ACC112 (cell line): ENCODE results near the gene DPP6.

Experiments
- H2AFZ ChIP-seq: fragments of 200-600 bp; sonication (generic); one replicate; pipeline ENCODE4 v1.6.0; 2017; ENCODE audit warnings: antibody characterized with exemption, low read length; ENCODE audit not compliant: unreplicated experiment
- H3K27ac ChIP-seq: fragments of 200-600 bp; sonication (generic); 2 replicates; pipeline ENCODE4 v1.5.1; 2014; ENCODE audit warnings: low read depth, mild to moderate bottlenecking, antibody characterized with exemption, low read length, moderate library complexity
- H3K27me3 ChIP-seq: fragments of 200-600 bp; sonication (generic); 2 replicates; pipeline ENCODE4 v1.6.1; 2014; ENCODE audit warnings: mild to moderate bottlenecking, antibody characterized with exemption, low read length, moderate library complexity, mixed read lengths; ENCODE audit not compliant: insufficient read depth
- H3K36me3 ChIP-seq: fragments of 200-600 bp; sonication (generic); 2 replicates; pipeline ENCODE4 v1.6.1; 2016; ENCODE audit warnings: mild to moderate bottlenecking, antibody characterized with exemption, low read length, moderate library complexity, mixed read lengths; ENCODE audit not compliant: insufficient read depth
- H3K4me1 ChIP-seq: fragments of 200-600 bp; sonication (generic); one replicate; pipeline ENCODE4 v1.6.1; 2016; ENCODE audit warnings: low read length, mixed read lengths; ENCODE audit not compliant: insufficient read depth, unreplicated experiment, control insufficient read depth
- H3K4me3 ChIP-seq: fragments of 200-600 bp; sonication (generic); 2 replicates; pipeline ENCODE4 v1.5.1; 2014; ENCODE audit warnings: mild to moderate bottlenecking, low read depth, low read length
- H3K79me2 ChIP-seq: fragments of 200-600 bp; sonication (generic); one replicate; pipeline ENCODE4 v1.6.0; 2016; ENCODE audit warnings: low read length; ENCODE audit not compliant: control insufficient read depth, unreplicated experiment, insufficient read depth

DPP6 gene

DNA sequence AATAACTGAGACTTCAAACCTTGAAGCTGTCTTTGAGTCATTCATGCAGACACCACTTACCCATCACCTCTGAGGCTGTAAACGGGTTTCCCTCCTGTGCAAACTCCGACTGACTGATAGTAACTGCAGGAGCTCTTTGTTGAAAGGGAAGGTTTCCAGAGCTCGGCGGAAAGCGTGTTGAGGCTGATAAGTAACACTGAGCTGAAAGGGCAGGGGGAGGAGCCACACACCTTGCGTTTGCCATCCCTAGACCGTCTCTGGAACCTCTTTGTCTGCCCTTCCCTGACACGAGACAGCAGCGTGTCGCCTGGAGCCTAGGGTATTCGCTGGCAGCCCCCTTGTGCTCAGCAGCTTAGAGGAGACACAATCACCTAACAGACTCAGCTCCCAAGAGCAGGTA is 816.7 kb downstream of the DPP6 start:
- H3K79me2 ChIP-seq = no peaks in the 10 kb centered on the region
- no peaks in the 10 kb centered on the region for H3K36me3 ChIP-seq
- no peaks in the 10 kb centered on the region for H3K27me3 ChIP-seq
- no peak overlapping the region for H2AFZ ChIP-seq
- no peak overlapping the region for H3K27ac ChIP-seq
- no peak overlapping the region for H3K4me3 ChIP-seq
- no peaks in the 10 kb centered on the region for H3K4me1 ChIP-seq

GRCh38 chr7:154869436-154869835 is 817.2 kb downstream of the DPP6 start:
- no peaks in the 10 kb centered on the region for H3K36me3 ChIP-seq
- no peaks in the 10 kb centered on the region for H3K4me1 ChIP-seq
- H3K27ac ChIP-seq = no peak overlapping the region
- H3K4me3 ChIP-seq = no peak overlapping the region
- no peak overlapping the region for H2AFZ ChIP-seq
- no peaks in the 10 kb centered on the region for H3K79me2 ChIP-seq
- no peaks in the 10 kb centered on the region for H3K27me3 ChIP-seq

DNA sequence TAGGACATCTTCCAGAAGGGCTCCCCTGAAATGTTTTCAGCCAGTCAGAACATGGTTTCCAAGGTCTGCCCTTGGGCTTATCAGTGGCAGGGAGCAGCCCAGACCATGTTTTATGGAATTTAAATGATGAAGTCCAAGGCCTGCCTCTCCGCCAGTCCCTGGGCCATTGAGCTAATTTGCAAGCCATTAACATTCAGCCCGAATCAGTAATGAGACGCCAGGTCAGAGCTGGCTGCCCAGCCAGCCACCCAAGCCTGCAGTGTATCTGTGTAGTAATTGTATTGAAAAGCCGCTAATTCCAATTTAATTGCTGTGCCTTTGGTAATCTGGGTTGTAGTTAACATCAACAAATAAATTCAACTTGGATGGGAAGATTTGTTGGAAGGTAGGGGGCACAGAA is 819.3 kb downstream of the DPP6 start:
- Histone ChIP-seq H3K36me3 (no peaks in the 10 kb centered on the region), H2AFZ (no peak overlapping the region), H3K4me1 (no peaks in the 10 kb centered on the region), H3K27ac (no peak overlapping the region), H3K4me3 (no peak overlapping the region), H3K79me2 (no peaks in the 10 kb centered on the region), H3K27me3 (no peaks in the 10 kb centered on the region)

DNA sequence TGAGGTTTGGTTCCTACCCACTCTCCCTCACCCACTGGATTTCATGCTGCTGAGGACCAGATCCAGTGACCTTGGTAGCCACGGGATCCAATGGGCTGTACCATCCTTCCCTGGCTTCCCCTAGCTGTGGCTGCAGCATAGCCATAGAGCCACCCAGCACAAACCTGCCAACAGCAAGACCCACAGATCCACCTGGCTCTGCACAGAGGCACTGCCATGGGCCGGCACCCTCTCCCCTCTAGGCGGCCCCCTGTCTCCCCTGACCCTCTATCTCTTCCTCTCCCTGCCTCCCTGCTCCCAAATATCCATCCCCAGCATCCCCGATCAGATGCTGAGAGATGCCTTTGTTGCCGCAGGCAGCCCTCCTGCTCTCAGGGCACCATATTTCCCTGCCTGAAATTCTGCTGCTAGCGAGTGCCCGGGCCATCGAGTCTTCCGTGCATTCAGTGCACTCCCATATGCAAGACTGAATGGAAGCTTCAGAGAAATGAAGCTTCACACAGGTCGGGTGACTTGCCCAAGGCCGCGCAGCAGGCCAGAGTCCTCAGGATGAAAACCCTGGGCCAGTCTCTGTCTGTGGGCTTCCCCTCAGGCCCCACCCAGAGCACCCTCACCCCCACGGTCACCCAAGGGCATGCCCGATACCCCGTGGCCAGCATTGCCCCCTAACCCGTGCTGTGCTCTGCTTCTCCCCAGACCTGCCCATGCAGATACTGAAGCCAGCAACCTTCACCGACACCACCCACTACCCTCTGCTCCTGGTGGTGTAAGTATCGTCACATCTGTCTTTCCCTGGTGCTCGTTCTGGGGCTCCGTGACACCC is 819.9 kb downstream of the DPP6 start:
- Histone ChIP-seq H3K36me3 (no peaks in the 10 kb centered on the region), H3K79me2 (no peaks in the 10 kb centered on the region), H3K27ac (no peak overlapping the region), H3K4me3 (no peak overlapping the region), H2AFZ (no peak overlapping the region), H3K4me1 (no peaks in the 10 kb centered on the region), H3K27me3 (no peaks in the 10 kb centered on the region)

GRCh38 chr7:154872811-154873499 is 820.8 kb downstream of the DPP6 start:
- Histone ChIP-seq H3K27me3 (no peaks in the 10 kb centered on the region), H3K4me3 (no peak overlapping the region), H3K4me1 (no peaks in the 10 kb centered on the region), H3K79me2 (no peaks in the 10 kb centered on the region), H2AFZ (no peak overlapping the region), H3K27ac (no peak overlapping the region), H3K36me3 (no peaks in the 10 kb centered on the region)

GRCh38 chr7:154873500-154874121 is 821.4 kb downstream of the DPP6 start:
- no peak overlapping the region for H3K27ac ChIP-seq
- no peaks in the 10 kb centered on the region for H3K27me3 ChIP-seq
- no peaks in the 10 kb centered on the region for H3K4me1 ChIP-seq
- no peak overlapping the region for H2AFZ ChIP-seq
- H3K4me3 ChIP-seq = no peak overlapping the region
- no peaks in the 10 kb centered on the region for H3K36me3 ChIP-seq
- H3K79me2 ChIP-seq = no peaks in the 10 kb centered on the region

DNA sequence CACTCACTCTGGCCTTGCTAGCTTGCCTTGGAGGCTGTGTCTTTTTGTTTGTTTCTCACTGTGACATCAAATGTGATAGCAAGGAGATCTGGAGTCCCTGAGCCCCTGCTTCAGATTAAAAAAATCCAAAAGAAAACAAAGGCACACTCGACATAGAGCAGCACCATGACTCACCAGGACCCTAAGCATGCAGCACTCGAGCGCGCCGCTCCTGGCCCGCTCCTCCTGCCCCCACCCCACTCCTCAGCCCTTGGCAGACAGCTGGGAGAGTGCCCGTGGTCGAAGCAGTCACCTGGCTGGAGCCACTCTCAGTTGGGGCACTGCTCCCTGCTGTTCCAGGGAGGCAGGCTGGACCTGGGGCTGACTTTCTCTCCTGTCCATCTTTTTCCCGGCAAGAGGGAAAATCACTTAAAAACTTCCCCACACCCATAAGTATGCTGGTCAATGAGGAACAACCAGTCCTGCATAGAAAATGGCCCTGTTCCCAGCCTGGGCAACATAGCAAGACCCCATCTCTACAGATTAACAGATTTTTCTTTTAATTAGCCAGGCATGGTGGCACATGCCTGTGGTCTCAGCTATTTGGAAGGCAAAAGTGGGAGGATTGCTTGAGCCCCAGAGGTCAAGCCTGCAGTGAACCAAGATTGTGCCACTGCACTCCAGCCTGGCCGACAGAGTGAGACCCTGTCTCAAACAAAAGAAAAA is 822.4 kb downstream of the DPP6 start:
- no peaks in the 10 kb centered on the region for H3K27me3 ChIP-seq
- H3K36me3 ChIP-seq = no peaks in the 10 kb centered on the region

DNA sequence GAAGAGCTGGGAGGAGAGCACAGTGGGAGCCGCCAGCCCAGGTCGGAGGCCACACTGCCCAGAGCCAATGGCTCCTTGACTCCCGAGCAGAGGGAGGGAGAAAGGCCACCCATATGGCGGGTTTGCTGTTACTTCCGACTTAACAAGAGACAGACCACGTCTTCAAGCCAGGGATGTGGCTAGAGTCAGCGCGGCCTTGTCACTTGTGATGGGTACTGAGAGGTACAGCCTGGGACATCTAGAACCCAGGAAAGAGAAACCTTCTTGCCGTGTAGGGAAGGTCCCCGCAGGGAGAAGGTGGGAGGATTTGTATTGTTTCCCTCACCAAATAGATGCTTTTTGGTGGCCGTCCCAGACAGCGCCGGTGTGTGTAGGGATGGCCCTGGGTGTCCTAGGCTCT is 823.1 kb downstream of the DPP6 start:
- Histone ChIP-seq H3K27me3 (no peaks in the 10 kb centered on the region), H3K79me2 (no peaks in the 10 kb centered on the region), H3K4me1 (no peaks in the 10 kb centered on the region), H2AFZ (no peak overlapping the region), H3K27ac (no peak overlapping the region), H3K36me3 (no peaks in the 10 kb centered on the region), H3K4me3 (no peak overlapping the region)

More for the DNA sequence above, 822.4 kb downstream of the DPP6 start:
- Histone ChIP-seq H3K4me3 (no peak overlapping the region), H3K27ac (no peak overlapping the region), H3K79me2 (no peaks in the 10 kb centered on the region), H3K4me1 (no peaks in the 10 kb centered on the region), H2AFZ (no peak overlapping the region)

GRCh38 chr7:154876516-154876915 is 824.3 kb downstream of the DPP6 start:
- no peak overlapping the region for H3K4me3 ChIP-seq
- no peaks in the 10 kb centered on the region for H3K79me2 ChIP-seq
- no peaks in the 10 kb centered on the region for H3K4me1 ChIP-seq
- no peaks in the 10 kb centered on the region for H3K36me3 ChIP-seq
- no peak overlapping the region for H2AFZ ChIP-seq
- no peak overlapping the region for H3K27ac ChIP-seq
- H3K27me3 ChIP-seq = no peaks in the 10 kb centered on the region

DNA sequence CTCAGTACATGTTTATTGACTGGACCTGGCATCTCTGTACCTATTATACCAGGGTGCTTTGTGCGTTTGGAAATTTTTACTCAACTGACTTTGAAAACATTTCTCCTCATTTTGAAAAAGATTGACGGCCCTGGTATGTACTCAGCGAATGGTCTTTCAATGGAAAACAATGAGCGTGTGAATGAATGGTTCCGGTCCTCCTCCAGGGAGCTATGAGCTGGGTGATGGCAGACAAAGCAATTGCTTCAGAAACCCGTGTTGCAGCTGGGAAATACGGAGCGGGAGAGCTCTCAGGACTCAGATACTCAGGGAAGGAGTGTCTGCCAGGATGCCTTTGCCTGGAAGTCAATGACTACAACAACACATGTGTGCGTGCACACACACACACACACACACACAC is 824.8 kb downstream of the DPP6 start:
- H3K27ac ChIP-seq = no peak overlapping the region
- H3K4me3 ChIP-seq = no peak overlapping the region
- no peaks in the 10 kb centered on the region for H3K27me3 ChIP-seq
- no peak overlapping the region for H2AFZ ChIP-seq
- H3K79me2 ChIP-seq = no peaks in the 10 kb centered on the region
- H3K36me3 ChIP-seq = no peaks in the 10 kb centered on the region
- no peaks in the 10 kb centered on the region for H3K4me1 ChIP-seq
